GM18867 (cell line): ENCODE measurements around the gene ANO9.
"Not testable (repeated sequence)": the region's sequence is repeated elsewhere in the genome, so short reads cannot be mapped to it uniquely, and the experiment has no call there.

Experiments used
- ATAC-seq: cut with Tn5 transposase; IDR thresholded peaks from one replicate; pipeline ENCODE4 v1.9.1; 2021; ENCODE audit warnings: mild to moderate bottlenecking, moderate library complexity; ENCODE audit not compliant: unreplicated experiment

Gene ANO9

GRCh38 chr11:389369-389768, 52.4 kb downstream of the ANO9 start:
- ATAC-seq = not testable (repeated sequence)

- no peak for ATAC-seq
Measured at GRCh38 chr11:387193-387793, 54.5 kb downstream of the ANO9 start.

- no peak for ATAC-seq
Measured at GRCh38 chr11:386483-386882, 55.3 kb downstream of the ANO9 start.

GRCh38 chr11:385594-386351, 56.0 kb downstream of the ANO9 start:
- no peak for ATAC-seq

GRCh38 chr11:384511-384910, 57.3 kb downstream of the ANO9 start:
- no peak for ATAC-seq

- no peak for ATAC-seq
Measured at GRCh38 chr11:383431-383830, 58.4 kb downstream of the ANO9 start.

GRCh38 chr11:382081-382629, 59.7 kb downstream of the ANO9 start:
- ATAC-seq = no peak

- ATAC-seq = no peak
Measured at GRCh38 chr11:381501-382072, 60.2 kb downstream of the ANO9 start.

GRCh38 chr11:380996-381395, 60.8 kb downstream of the ANO9 start:
- ATAC-seq = no peak

- ATAC-seq = no peak
Measured at GRCh38 chr11:380491-380890, 61.3 kb downstream of the ANO9 start.

GRCh38 chr11:380095-380480, 61.7 kb downstream of the ANO9 start:
- no peak for ATAC-seq

- no peak for ATAC-seq
Measured at GRCh38 chr11:379205-380094, 62.4 kb downstream of the ANO9 start.

GRCh38 chr11:377883-378500, 63.8 kb downstream of the ANO9 start:
- ATAC-seq = no peak

- no peak for ATAC-seq
Measured at GRCh38 chr11:377174-377865, 64.5 kb downstream of the ANO9 start.

GRCh38 chr11:376531-377173, 65.2 kb downstream of the ANO9 start:
- ATAC-seq = no peak

- ATAC-seq = no peak
Measured at GRCh38 chr11:375065-376025, 66.5 kb downstream of the ANO9 start.

- ATAC-seq = no peak
Measured at GRCh38 chr11:373716-374551, 67.9 kb downstream of the ANO9 start.
